T-helper 17 cell (primary cell): ENCODE measurements around the gene SLC5A11. TPM values are rescaled to one million over a fixed set of nuclear protein-coding genes. Genes with fewer than 3 reads are reported as not detected.
A peak's percentile ranks its signal among the peaks of the same experiment; 100 is the strongest.
"Not testable (repeated sequence)": the region's sequence is repeated elsewhere in the genome, so short reads cannot be mapped to it uniquely, and the experiment has no call there.

Source experiments
- ATAC-seq: fragments of 150-1000 bp; cut with Tn5 transposase; 2 replicates; pipeline ENCODE4 v1.10.0; 2021; ENCODE audit warnings: mild to moderate bottlenecking, moderate library complexity
- DNase-seq, 3 donors: peaks; one replicate each; pipeline versions ENCODE4 v3.0.0 to v3.0.0-alpha.2; 2020 to 2021
- H3K9me3 ChIP-seq: one replicate; pipeline ENCODE4 v1.7.0; 2013; ENCODE audit warnings: low read length, mild to moderate bottlenecking; ENCODE audit not compliant: control insufficient read depth, poor library complexity, severe bottlenecking
- H3K27ac Mint-ChIP-seq: one replicate; pipeline ENCODE4 v1.8.0; 2022; ENCODE audit warnings: mild to moderate bottlenecking, moderate library complexity, mixed read lengths
- H3K27me3 Mint-ChIP-seq: one replicate; pipeline ENCODE4 v1.8.0; 2022; ENCODE audit warnings: mixed read lengths
- H3K36me3 Mint-ChIP-seq: one replicate; pipeline ENCODE4 v1.8.0; 2022; ENCODE audit warnings: low read depth, mixed read lengths
- H3K4me1 Mint-ChIP-seq: one replicate; pipeline ENCODE4 v1.8.0; 2022; ENCODE audit warnings: mild to moderate bottlenecking, mixed read lengths
- H3K4me3 Mint-ChIP-seq: one replicate; pipeline ENCODE4 v1.8.0; 2022; ENCODE audit warnings: mild to moderate bottlenecking, moderate library complexity, mixed read lengths
- total RNA-seq, 4 donors: library from RNA in 2 of 4; stranded (reverse) in 2 of 4; gene quantifications; one replicate each; pipeline ENCODE4 v1.2.3 and lab custom pipeline; 2022 to 2026

The SLC5A11 gene
- total RNA-seq (under 1 TPM in 1 of 2 donors, not detected in 1; 0.60 TPM), total RNA-seq (lab: John Stamatoyannopoulos, UW) (1.3 to 1.6 reads per million in 2 donors)

GRCh38 chr16:24845726-24846547 lies at the start of gene SLC5A11:
Gene SLC5A11, plus strand, starts transcription at chr16:24845963. Its CDS starts 12,681 bp downstream, at chr16:24858644.
- DNase-seq = no peak
- H3K4me3 Mint-ChIP-seq = no peak within 1 kb of the TSS
- H3K27ac Mint-ChIP-seq = no peak within 1 kb of the TSS
- no peaks in the 10 kb centered on the region for H3K4me1 Mint-ChIP-seq
- peaks cover 4% of the 10 kb centered on the region for H3K36me3 Mint-ChIP-seq
- peaks cover 10% of the 10 kb centered on the region for H3K27me3 Mint-ChIP-seq
- no peaks in the 10 kb centered on the region for H3K9me3 ChIP-seq
- no peak for ATAC-seq

GRCh38 chr16:24800586-24800985 lies 45.2 kb upstream of the SLC5A11 start:
- Mint-ChIP-seq H3K27ac (peak overlapping the region; percentile 89), H3K4me1 (peaks cover 18% of the 10 kb centered on the region), H3K27me3 (no peaks in the 10 kb centered on the region), H3K36me3 (peaks cover 42% of the 10 kb centered on the region), H3K4me3 (peak overlapping the region; percentile 63)
- ATAC-seq (no peak), DNase-seq (no peak)
- no peaks in the 10 kb centered on the region for H3K9me3 ChIP-seq

GRCh38 chr16:24801761-24802302 lies 43.9 kb upstream of the SLC5A11 start:
- DNase-seq = no peak
- Mint-ChIP-seq H3K27ac (peak overlapping the region; percentile 89), H3K36me3 (peaks cover 42% of the 10 kb centered on the region), H3K4me1 (peaks cover 14% of the 10 kb centered on the region), H3K27me3 (no peaks in the 10 kb centered on the region), H3K4me3 (no peak overlapping the region)
- no peaks in the 10 kb centered on the region for H3K9me3 ChIP-seq
- ATAC-seq = no peak

GRCh38 chr16:24805484-24805883 lies 40.3 kb upstream of the SLC5A11 start:
- peak overlapping the region; percentile 74 for H3K27ac Mint-ChIP-seq
- ATAC-seq (no peak), DNase-seq (no peak)
- no peaks in the 10 kb centered on the region for H3K9me3 ChIP-seq
- no peak overlapping the region for H3K4me3 Mint-ChIP-seq
- H3K4me1 Mint-ChIP-seq = peaks cover 16% of the 10 kb centered on the region
- H3K36me3 Mint-ChIP-seq = peaks cover 32% of the 10 kb centered on the region
- H3K27me3 Mint-ChIP-seq = no peaks in the 10 kb centered on the region

- no peak for ATAC-seq
- peak overlapping the region; percentile 53 for H3K27ac Mint-ChIP-seq
These were observed 38.5 kb upstream of the SLC5A11 start for GRCh38 chr16:24807301-24807700.

GRCh38 chr16:24810951-24811843 lies 34.6 kb upstream of the SLC5A11 start:
- no peaks in the 10 kb centered on the region for H3K27me3 Mint-ChIP-seq
- H3K9me3 ChIP-seq = no peaks in the 10 kb centered on the region
- H3K27ac Mint-ChIP-seq = peak overlapping the region; percentile 41
- DNase-seq (no peak), ATAC-seq (no peak)
- H3K36me3 Mint-ChIP-seq = peaks cover 14% of the 10 kb centered on the region
- no peak overlapping the region for H3K4me3 Mint-ChIP-seq
- peaks cover 10% of the 10 kb centered on the region for H3K4me1 Mint-ChIP-seq

More at GRCh38 chr16:24807301-24807700, 38.5 kb upstream of the SLC5A11 start:
- Mint-ChIP-seq H3K4me3 (no peak overlapping the region), H3K27me3 (no peaks in the 10 kb centered on the region), H3K4me1 (peaks cover 15% of the 10 kb centered on the region), H3K36me3 (peaks cover 26% of the 10 kb centered on the region)
- DNase-seq = no peak
- no peaks in the 10 kb centered on the region for H3K9me3 ChIP-seq

- peaks cover 13% of the 10 kb centered on the region for H3K36me3 Mint-ChIP-seq
- not testable (repeated sequence) for ATAC-seq, H3K27me3 Mint-ChIP-seq, H3K4me1 Mint-ChIP-seq, H3K4me3 Mint-ChIP-seq, H3K9me3 ChIP-seq, H3K27ac Mint-ChIP-seq, DNase-seq
These were observed 33.0 kb upstream of the SLC5A11 start for GRCh38 chr16:24812813-24813212.

GRCh38 chr16:24815021-24815420 lies 30.7 kb upstream of the SLC5A11 start:
- H3K27ac Mint-ChIP-seq = no peak overlapping the region
- DNase-seq (no peak), ATAC-seq (no peak)
- peaks cover 19% of the 10 kb centered on the region for H3K36me3 Mint-ChIP-seq
- no peak overlapping the region for H3K4me3 Mint-ChIP-seq
- H3K27me3 Mint-ChIP-seq = no peaks in the 10 kb centered on the region
- H3K9me3 ChIP-seq = no peaks in the 10 kb centered on the region
- peaks cover 11% of the 10 kb centered on the region for H3K4me1 Mint-ChIP-seq

GRCh38 chr16:24816688-24817087 lies 29.1 kb upstream of the SLC5A11 start:
- no peak for DNase-seq
- H3K27ac Mint-ChIP-seq = no peak overlapping the region
- H3K4me3 Mint-ChIP-seq = no peak overlapping the region
- no peaks in the 10 kb centered on the region for H3K27me3 Mint-ChIP-seq
- H3K9me3 ChIP-seq = no peaks in the 10 kb centered on the region
- peaks cover 3% of the 10 kb centered on the region for H3K4me1 Mint-ChIP-seq
- H3K36me3 Mint-ChIP-seq = peaks cover 13% of the 10 kb centered on the region
- no peak for ATAC-seq

GRCh38 chr16:24819462-24820040 lies 26.2 kb upstream of the SLC5A11 start:
- Mint-ChIP-seq H3K27ac (peak overlapping the region; percentile 59), H3K4me1 (peaks cover 3% of the 10 kb centered on the region), H3K4me3 (no peak overlapping the region), H3K36me3 (peaks cover 13% of the 10 kb centered on the region), H3K27me3 (no peaks in the 10 kb centered on the region)
- ATAC-seq (no peak), DNase-seq (no peak)
- no peaks in the 10 kb centered on the region for H3K9me3 ChIP-seq

- Mint-ChIP-seq H3K36me3 (peaks cover 9% of the 10 kb centered on the region), H3K27ac (peak overlapping the region; percentile 59)
- no peak for ATAC-seq
These were observed 25.2 kb upstream of the SLC5A11 start for GRCh38 chr16:24820522-24820921.

GRCh38 chr16:24821129-24821528 lies 24.6 kb upstream of the SLC5A11 start:
- H3K27ac Mint-ChIP-seq = peak overlapping the region; percentile 59
- no peaks in the 10 kb centered on the region for H3K27me3 Mint-ChIP-seq
- DNase-seq (no peak), ATAC-seq (no peak)
- peaks cover 14% of the 10 kb centered on the region for H3K36me3 Mint-ChIP-seq
- H3K9me3 ChIP-seq = no peaks in the 10 kb centered on the region
- H3K4me1 Mint-ChIP-seq = peaks cover 3% of the 10 kb centered on the region
- H3K4me3 Mint-ChIP-seq = no peak overlapping the region

More at GRCh38 chr16:24820522-24820921, 25.2 kb upstream of the SLC5A11 start:
- Mint-ChIP-seq H3K4me3 (no peak overlapping the region), H3K4me1 (peaks cover 3% of the 10 kb centered on the region), H3K27me3 (no peaks in the 10 kb centered on the region)
- H3K9me3 ChIP-seq = no peaks in the 10 kb centered on the region
- no peak for DNase-seq

GRCh38 chr16:24822542-24822941 lies 23.2 kb upstream of the SLC5A11 start:
- no peak overlapping the region for H3K27ac Mint-ChIP-seq
- DNase-seq (no peak), ATAC-seq (no peak)
- peaks cover 7% of the 10 kb centered on the region for H3K4me1 Mint-ChIP-seq
- no peaks in the 10 kb centered on the region for H3K9me3 ChIP-seq
- no peak overlapping the region for H3K4me3 Mint-ChIP-seq
- no peaks in the 10 kb centered on the region for H3K27me3 Mint-ChIP-seq
- peaks cover 15% of the 10 kb centered on the region for H3K36me3 Mint-ChIP-seq
